IMR-90 (cell line): ENCODE measurements around the gene PRKACA.

ENCODE experiments used
- BHLHE40 ChIP-seq: fragments of 150-350 bp; IDR thresholded peaks from 2 replicates; pipeline ENCODE4 v1.6.1; 2016; ENCODE audit warnings: mild to moderate bottlenecking, low read depth, low read length
- CEBPB ChIP-seq: IDR thresholded peaks from 2 replicates; pipeline ENCODE4 v1.6.1; 2012; ENCODE audit warnings: low read depth, low read length, improper control_type of control experiment
- CHD1 ChIP-seq: IDR thresholded peaks from 2 replicates; pipeline ENCODE4 v1.6.1; 2012; ENCODE audit warnings: low read depth, low read length, improper control_type of control experiment
- CTCF ChIP-seq: conservative IDR thresholded peaks from 2 replicates; pipeline ENCODE4 v1.5.1; 2012; ENCODE audit warnings: mild to moderate bottlenecking, low read depth, low read length, improper control_type of control experiment
- ELK1 ChIP-seq: fragments of 150-350 bp; IDR thresholded peaks from 2 replicates; pipeline ENCODE4 v1.6.1; 2016; ENCODE audit warnings: low read depth, mild to moderate bottlenecking, low read length, moderate library complexity, borderline replicate concordance
- FOS ChIP-seq: fragments of 150-350 bp; IDR thresholded peaks from 2 replicates; pipeline ENCODE4 v1.6.1; 2016; ENCODE audit warnings: low read depth, low read length
- MAFK ChIP-seq: IDR thresholded peaks from 2 replicates; pipeline ENCODE4 v1.6.1; 2012; ENCODE audit warnings: low read depth, low read length, improper control_type of control experiment
- MAZ ChIP-seq: IDR thresholded peaks from 2 replicates; pipeline ENCODE4 v1.6.1; 2012; ENCODE audit warnings: low read depth, mild to moderate bottlenecking, low read length, improper control_type of control experiment, moderate library complexity, borderline replicate concordance
- MXI1 ChIP-seq: IDR thresholded peaks from 2 replicates; pipeline ENCODE4 v1.6.1; 2012; ENCODE audit warnings: low read depth, mild to moderate bottlenecking, low read length, moderate library complexity, borderline replicate concordance
- NFE2L2 ChIP-seq: fragments of 150-350 bp; IDR thresholded peaks from 2 replicates; pipeline ENCODE4 v1.6.1; 2016; ENCODE audit warnings: low read depth, mild to moderate bottlenecking, low read length
- POLR2A ChIP-seq: IDR thresholded peaks from 2 replicates; pipeline ENCODE4 v1.6.1; 2012; ENCODE audit warnings: mild to moderate bottlenecking, low read depth, low read length
- RAD21 ChIP-seq: IDR thresholded peaks from 2 replicates; pipeline ENCODE4 v1.6.1; 2012; ENCODE audit warnings: low read length, improper control_type of control experiment
- RCOR1 ChIP-seq: IDR thresholded peaks from 2 replicates; pipeline ENCODE4 v1.6.1; 2012; ENCODE audit warnings: mild to moderate bottlenecking, low read length, improper control_type of control experiment; ENCODE audit not compliant: insufficient replicate concordance
- RFX5 ChIP-seq: IDR thresholded peaks from 2 replicates; pipeline ENCODE4 v1.8.0; 2012; ENCODE audit warnings: low read depth, mild to moderate bottlenecking, low read length, moderate library complexity

- TF ChIP-seq CTCF (no peak), POLR2A (no peak), CHD1 (no peak), RCOR1 (no peak), MXI1 (no peak), RAD21 (no peak), RFX5 (no peak), FOS (no peak), ELK1 (no peak), BHLHE40 (no peak), MAFK (no peak), CEBPB (no peak), MAZ (no peak), NFE2L2 (no peak)
These were observed 6.1 kb downstream of the PRKACA start for GRCh38 chr19:14111486-14111885.
